Pancreas (tissue), 10 donors: ENCODE data around the gene ITSN2. TPM values are rescaled to one million over a fixed set of nuclear protein-coding genes. Genes with fewer than 3 reads are reported as not detected.

Experiments
- ATAC-seq, 4 donors: fragments of 200-7000 bp; cut with Tn5 transposase; one replicate each; pipeline versions ENCODE4 v1.8.0 to v1.9.1; 2020; ENCODE audit warnings: mild to moderate bottlenecking in 4 of 4, moderate library complexity in 4 of 4
- DNase-seq, 6 donors: peaks; one replicate each; pipeline ENCODE4 v3.0.0-alpha.2; 2020
- FAIRE-seq: peaks from 2 replicates; lab custom pipeline; 2012; peaks lifted over from hg19 to GRCh38; lab: Jason Lieb, UNC
- H3K27ac ChIP-seq, 4 donors: fragments of 200-600 bp; sonication (generic); 1 replicate in 3 of 4; 2 replicates in 1 of 4; pipeline versions ENCODE4 v1.5.0 to v1.8.0; 2020
- H3K27me3 ChIP-seq, 4 donors: fragments of 200-600 bp; one replicate each; pipeline ENCODE4 v1.8.0; 2021
- H3K36me3 ChIP-seq, 3 donors: fragments of 200-600 bp; sonication (generic) in 1 of 3; one replicate each; pipeline versions ENCODE4 v1.5.0 to v1.8.0; 2020 to 2021
- H3K4me1 ChIP-seq, 3 donors: fragments of 200-600 bp; one replicate each; pipeline ENCODE4 v1.8.0; 2021
- H3K4me3 ChIP-seq, 4 donors: fragments of 200-600 bp; sonication (generic) in 2 of 4; one replicate each; pipeline versions ENCODE4 v1.5.0 to v1.8.0; 2020 to 2021
- H3K9me3 ChIP-seq, 4 donors: fragments of 200-600 bp; one replicate each; pipeline ENCODE4 v1.8.0; 2021
- CTCF ChIP-seq, 4 donors: fragments of 200-600 bp; sonication (generic) in 3 of 4; IDR thresholded peaks; one replicate each; pipeline versions ENCODE4 v1.5.0 to v1.8.0; 2021; ENCODE audit warnings: antibody characterized with exemption in 4 of 4
- WGBS, 2 donors: extraction: QIAGEN DNeasy Blood & Tissue Kit; methylation state at CpG; one replicate each; pipeline ENCODE4 v1.1.7; 2013; 5-methylcytosine and 5-hydroxymethylcytosine counted together
- intact Hi-C, 3 donors: fragments of 100-400 bp; cut with DNase I; formaldehyde crosslinking; loops; one replicate each; pipeline versions ENCODE4 v1.11.1 to v1.14.2; 2022
- polyA plus RNA-seq, 2 donors: library from polyadenylated mRNA; stranded (reverse); fragments of 200-250 nt; gene quantifications; one replicate each; pipeline ENCODE4 v1.2.3, GENCODE V29; 2013
- total RNA-seq, 6 donors: library from RNA; stranded (reverse); fragmentation: NEBNext Ultra II Directional in 4 of 6; extraction: Animal tissue kit (Norgen Biotek cat#: 25700) in 4 of 6; gene quantifications; one replicate each; pipeline versions ENCODE4 v1.2.1 to v1.2.4, GENCODE V29; 2021 to 2023
- donor health status: healthy with polysubstance abuse.
- donor health status: DM: no; HTN: no; CAD: no; lungs with moderate emphysema.
- donor health status: DM: no; HTN: no; CAD: no.
- donor health status: control.
- donor health status: control.
- donor health status: Bipolar disorder and iron deficiency.
- donor health status: DM: yes; HTN: yes; CAD: no.
- donor health status: DM: no; HTN: no; CAD: no.
- donor health status: DM: no; HTN: no; CAD: no.
- donor health status: DM: yes; HTN: yes; CAD: no.

Gene ITSN2
- total and polyA plus RNA-seq, 8 donors, result 23.8 to 42.0 (median 31.4) TPM

DNA sequence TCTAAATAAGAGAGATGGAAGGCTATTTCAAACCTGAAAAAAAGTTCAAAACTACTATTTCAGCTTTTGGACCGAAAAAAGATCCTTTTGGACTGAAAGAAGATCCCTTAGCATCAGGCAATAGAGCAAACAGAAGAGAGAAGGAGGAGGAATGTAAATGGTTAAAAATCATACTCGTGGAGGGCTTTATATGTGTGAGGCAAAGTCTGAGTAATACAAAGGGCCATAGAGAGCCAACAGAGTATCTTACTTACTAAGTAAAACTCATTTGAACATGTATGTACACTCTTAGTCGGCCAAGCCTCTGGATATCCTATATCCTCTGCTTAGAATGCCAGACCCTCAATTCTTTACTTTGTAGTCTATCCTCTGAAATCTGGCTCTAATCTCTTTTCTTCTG lies 55.7 kb downstream of the ITSN2 start:
- intact Hi-C loops, result no loop called here
- Histone ChIP-seq H3K4me3 (no peak overlapping the region), H3K27me3 (no peaks in the 10 kb centered on the region), H3K4me1 (peaks cover 11 to 17% (median 16%) of the 10 kb centered on the region in 3 donors), H3K36me3 (peaks cover 3 to 44% (median 24%) of the 10 kb centered on the region in 3 donors), H3K9me3 (no peaks in the 10 kb centered on the region), H3K27ac (peak overlapping the region; percentile 9 to 81 (median 63))
- DNase-seq (no peak), FAIRE-seq (no peak), ATAC-seq (peak in 2 of 4 donors; percentile 15 to 45)
- 42% methylated on average over 3 of the region's 3 CpGs for WGBS, 2 donors
- TF ChIP-seq CTCF (IDR thresholded peaks at IDR 0.05), result no peak

DNA sequence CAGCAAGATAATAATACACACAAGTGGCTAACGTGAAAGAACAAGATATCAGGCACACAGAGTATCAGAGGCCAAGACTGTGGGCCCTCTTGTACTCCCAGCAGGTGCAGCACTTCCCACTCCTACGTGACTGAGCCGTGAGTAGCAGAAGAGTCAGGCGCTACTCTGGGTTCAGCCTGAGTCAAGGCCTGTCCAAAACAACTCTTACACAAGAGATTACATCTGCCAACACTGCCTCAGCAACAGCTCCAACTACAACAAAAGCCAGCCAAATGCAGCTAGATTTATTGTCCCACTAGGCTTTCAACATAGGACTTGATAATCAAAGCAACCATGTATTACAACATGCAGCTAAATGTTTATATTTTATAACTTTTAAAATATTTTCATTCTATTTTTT lies 56.2 kb downstream of the ITSN2 start:
- peak; percentile 72 to 94 (median 86) for DNase-seq
- 28 to 39% methylated on average over 4 of the region's 4 CpGs for WGBS, 2 donors
- intact Hi-C loops, result no loop called here
- H3K36me3 ChIP-seq, result peaks cover 3 to 44% (median 26%) of the 10 kb centered on the region in 3 donors
- H3K27ac ChIP-seq, result peak overlapping the region; percentile 9 to 81 (median 63)
- TF ChIP-seq CTCF (IDR thresholded peaks at IDR 0.05), result no peak
- H3K4me3 ChIP-seq, result no peak overlapping the region
- FAIRE-seq, result peak; percentile 91
- no peaks in the 10 kb centered on the region for H3K9me3 ChIP-seq
- H3K27me3 ChIP-seq, result no peaks in the 10 kb centered on the region
- H3K4me1 ChIP-seq, result peaks cover 11 to 17% (median 16%) of the 10 kb centered on the region in 3 donors
- ATAC-seq, result peak; percentile 97 to 99 (median 98)

DNA sequence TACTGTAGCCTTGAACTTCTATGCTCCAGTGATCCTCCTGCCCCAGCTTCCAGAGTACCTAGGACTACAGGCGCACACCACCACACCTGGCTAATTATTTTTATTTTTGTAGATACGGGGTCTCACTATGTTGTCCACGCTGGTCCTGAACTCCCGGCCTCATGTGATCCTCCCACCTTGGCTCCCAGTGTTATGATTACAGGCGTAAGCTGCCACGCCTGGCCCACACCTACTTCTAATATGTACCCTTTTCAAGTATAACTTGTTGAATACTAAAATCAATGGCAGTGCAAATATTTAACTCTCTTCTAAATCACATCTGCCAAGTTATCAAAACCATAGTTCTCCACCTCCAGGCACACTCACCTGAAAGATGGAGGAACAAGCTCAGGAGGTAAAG lies 58.7 kb downstream of the ITSN2 start:
- DNase-seq (peak in 1 of 6 donors; percentile 35), FAIRE-seq (no peak), ATAC-seq (no peak)
- H3K9me3 ChIP-seq, result no peaks in the 10 kb centered on the region
- H3K27me3 ChIP-seq, result no peaks in the 10 kb centered on the region
- no peak overlapping the region for H3K27ac ChIP-seq
- no peak overlapping the region for H3K4me3 ChIP-seq
- 65 to 75% methylated on average over 6 of the region's 6 CpGs for WGBS, 2 donors
- intact Hi-C loops, result no loop called here
- peaks cover 3 to 53% (median 32%) of the 10 kb centered on the region in 3 donors for H3K36me3 ChIP-seq
- peaks cover 11 to 17% (median 16%) of the 10 kb centered on the region in 3 donors for H3K4me1 ChIP-seq
- no peak for TF ChIP-seq CTCF (IDR thresholded peaks at IDR 0.05)

DNA sequence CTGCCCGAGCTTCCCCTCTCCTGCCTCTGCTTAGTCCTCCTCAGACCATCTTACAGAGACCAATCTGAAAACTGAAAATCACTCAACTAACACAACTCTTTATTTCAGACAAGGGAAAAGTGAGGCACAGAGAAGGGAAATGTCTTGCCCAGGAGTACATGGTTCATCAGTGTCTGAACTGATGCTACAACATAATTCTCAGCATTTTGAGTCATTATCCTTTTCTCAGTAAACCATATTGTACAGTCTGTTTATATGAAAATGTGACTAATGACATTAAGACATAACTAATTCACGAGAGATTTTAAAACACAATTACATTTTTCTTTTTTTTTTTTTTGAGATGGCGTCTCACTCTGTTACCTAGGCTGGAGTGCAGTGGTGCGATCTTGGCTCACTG lies 62.7 kb downstream of the ITSN2 start:
- DNase-seq, result no peak
- Histone ChIP-seq H3K4me1 (peaks cover 0 to 3% (median 0%) of the 10 kb centered on the region in 3 donors), H3K4me3 (no peak overlapping the region), H3K27ac (no peak overlapping the region), H3K27me3 (no peaks in the 10 kb centered on the region), H3K9me3 (no peaks in the 10 kb centered on the region), H3K36me3 (peaks cover 3 to 90% (median 48%) of the 10 kb centered on the region in 3 donors)
- ATAC-seq, result no peak
- no peak for TF ChIP-seq CTCF (IDR thresholded peaks at IDR 0.05)
- no peak for FAIRE-seq
- 93 to 95% methylated on average over 4 of the region's 4 CpGs for WGBS, 2 donors
- intact Hi-C loops, result no loop called here

- H3K36me3 ChIP-seq, result peaks cover 0 to 30% (median 5%) of the 10 kb centered on the region in 3 donors
- TF ChIP-seq CTCF (IDR thresholded peaks at IDR 0.05), result no peak
- no peaks in the 10 kb centered on the region for H3K27me3 ChIP-seq
- no peaks in the 10 kb centered on the region for H3K9me3 ChIP-seq
- DNase-seq, result no peak
- H3K4me3 ChIP-seq, result no peak overlapping the region
- H3K4me1 ChIP-seq, result no peaks in the 10 kb centered on the region
- no peak for FAIRE-seq
- intact Hi-C loops, result no loop called here
- ATAC-seq, result no peak
- WGBS, 2 donors, result 90 to 97% methylated on average over 1 of the region's 1 CpG
- no peak overlapping the region for H3K27ac ChIP-seq
These were observed 73.2 kb downstream of the ITSN2 start for GRCh38 chr2:24287171-24287570.
